Hepatocyte (in vitro differentiated cells): ENCODE data around the gene TBRG1. TPM values are rescaled to one million over a fixed set of nuclear protein-coding genes. Genes with fewer than 3 reads are reported as not detected.

Source experiments
- DNase-seq: peaks from one replicate; pipeline ENCODE4 v3.0.0-alpha.2; 2016; ENCODE audit warnings: low spot score
- H2AFZ ChIP-seq: fragments of 200-600 bp; sonication (generic); 2 replicates; pipeline ENCODE4 v1.6.0; 2016; ENCODE audit warnings: antibody characterized with exemption, mild to moderate bottlenecking
- H3K27ac ChIP-seq: fragments of 200-600 bp; sonication (generic); 2 replicates; pipeline ENCODE4 v1.5.1; 2016; ENCODE audit warnings: mild to moderate bottlenecking
- H3K27me3 ChIP-seq: fragments of 200-600 bp; sonication (generic); 2 replicates; pipeline ENCODE4 v1.6.1; 2016
- H3K36me3 ChIP-seq: fragments of 200-600 bp; sonication (generic); replicated peaks from 2 replicates; pipeline ENCODE4 v1.5.1; 2016; ENCODE audit warnings: low read depth; ENCODE audit not compliant: insufficient read depth
- H3K4me1 ChIP-seq: fragments of 200-600 bp; sonication (generic); 2 replicates; pipeline ENCODE4 v1.5.1; 2016; ENCODE audit warnings: mild to moderate bottlenecking, moderate library complexity; ENCODE audit not compliant: insufficient read depth
- H3K4me2 ChIP-seq: fragments of 200-600 bp; sonication (generic); 2 replicates; pipeline ENCODE4 v1.6.0; 2016
- H3K4me3 ChIP-seq: fragments of 200-600 bp; sonication (generic); 2 replicates; pipeline ENCODE4 v1.5.1; 2016; ENCODE audit warnings: mild to moderate bottlenecking
- H3K79me2 ChIP-seq: fragments of 200-600 bp; sonication (generic); 2 replicates; pipeline ENCODE4 v1.6.0; 2017; ENCODE audit warnings: mild to moderate bottlenecking
- H3K9me2 ChIP-seq: fragments of 200-600 bp; sonication (generic); replicated peaks from 2 replicates; pipeline ENCODE4 v1.6.0; 2017; ENCODE audit warnings: mild to moderate bottlenecking; ENCODE audit not compliant: insufficient read depth
- H3K9me3 ChIP-seq: fragments of 200-600 bp; sonication (generic); 2 replicates; pipeline ENCODE4 v1.5.1; 2016; ENCODE audit warnings: low read depth, mild to moderate bottlenecking
- H4K20me1 ChIP-seq: fragments of 200-600 bp; sonication (generic); 2 replicates; pipeline ENCODE4 v1.6.0; 2016; ENCODE audit warnings: mild to moderate bottlenecking; ENCODE audit not compliant: insufficient read depth, poor library complexity, severe bottlenecking
- CTCF ChIP-seq: fragments of 200-600 bp; sonication (generic); IDR thresholded peaks from 2 replicates; pipeline ENCODE4 v1.5.1; 2016; ENCODE audit warnings: antibody characterized with exemption, mild to moderate bottlenecking; ENCODE audit not compliant: poor library complexity
- EZH2 ChIP-seq: fragments of 200-600 bp; sonication (generic); IDR thresholded peaks from 2 replicates; pipeline ENCODE4 v1.6.1; 2016; ENCODE audit warnings: antibody characterized with exemption, mild to moderate bottlenecking, borderline replicate concordance
- EZH2phosphoT487 ChIP-seq: fragments of 200-600 bp; sonication (generic); IDR thresholded peaks from one replicate; pipeline ENCODE4 v1.6.1; 2018; ENCODE audit warnings: antibody characterized with exemption, mild to moderate bottlenecking, low read depth, moderate library complexity; ENCODE audit not compliant: unreplicated experiment, severe bottlenecking
- WGBS: methylation state at CpG from one replicate; pipeline ENCODE4 v1.1.6; 2016; ENCODE audit warnings: low lambda C conversion rate; ENCODE audit errors: missing lambda C conversion rate; 5-methylcytosine and 5-hydroxymethylcytosine counted together
- polyA plus RNA-seq: library from polyadenylated mRNA; unstranded; fragments of >200 nt; fragmentation: Nextera tagmentation; extraction: Ambion mirVana; gene quantifications from 2 replicates; pipeline ENCODE4 v1.2.1, GENCODE V29; 2016
- total RNA-seq: library from RNA; depleted of rRNA; stranded (reverse); fragments of >200 nt; gene quantifications from 2 replicates; pipeline ENCODE4 v1.2.3, GENCODE V29; 2014

Gene TBRG1
- total and polyA plus RNA-seq, 2 experiments from 2014 or later = 34.6 to 35.0 TPM

GRCh38 chr11:124592627-124593026 is 30.0 kb upstream of the TBRG1 start:
- no peaks in the 10 kb centered on the region for H3K9me3 ChIP-seq
- no peaks in the 10 kb centered on the region for H3K9me2 ChIP-seq
- WGBS = 90% methylated on average over 6 of the region's 6 CpGs
- H3K27me3 ChIP-seq = peaks cover 11% of the 10 kb centered on the region
- no peaks in the 10 kb centered on the region for H3K36me3 ChIP-seq
- H2AFZ ChIP-seq = no peak overlapping the region
- H4K20me1 ChIP-seq = no peaks in the 10 kb centered on the region
- TF ChIP-seq EZH2 (no peak), EZH2phosphoT487 (no peak), CTCF (no peak)
- no peak for DNase-seq
- no peak overlapping the region for H3K4me2 ChIP-seq
- no peaks in the 10 kb centered on the region for H3K4me1 ChIP-seq
- H3K27ac ChIP-seq = no peak overlapping the region
- no peaks in the 10 kb centered on the region for H3K79me2 ChIP-seq
- no peak overlapping the region for H3K4me3 ChIP-seq

GRCh38 chr11:124595302-124595701 is 27.4 kb upstream of the TBRG1 start:
- peaks cover 11% of the 10 kb centered on the region for H3K27me3 ChIP-seq
- H3K4me1 ChIP-seq = no peaks in the 10 kb centered on the region
- no peak overlapping the region for H3K4me3 ChIP-seq
- no peak overlapping the region for H3K4me2 ChIP-seq
- TF ChIP-seq EZH2phosphoT487 (no peak), CTCF (no peak), EZH2 (no peak)
- H4K20me1 ChIP-seq = no peaks in the 10 kb centered on the region
- H3K9me3 ChIP-seq = no peaks in the 10 kb centered on the region
- no peaks in the 10 kb centered on the region for H3K36me3 ChIP-seq
- DNase-seq = no peak
- H2AFZ ChIP-seq = no peak overlapping the region
- H3K9me2 ChIP-seq = no peaks in the 10 kb centered on the region
- H3K27ac ChIP-seq = no peak overlapping the region
- 89% methylated on average over 3 of the region's 3 CpGs for WGBS
- no peaks in the 10 kb centered on the region for H3K79me2 ChIP-seq

- Histone ChIP-seq H4K20me1 (no peaks in the 10 kb centered on the region), H3K9me3 (no peaks in the 10 kb centered on the region), H2AFZ (no peak overlapping the region), H3K9me2 (no peaks in the 10 kb centered on the region), H3K4me3 (no peak overlapping the region), H3K36me3 (no peaks in the 10 kb centered on the region), H3K27ac (no peak overlapping the region), H3K4me1 (no peaks in the 10 kb centered on the region), H3K79me2 (no peaks in the 10 kb centered on the region), H3K4me2 (no peak overlapping the region), H3K27me3 (peaks cover 14% of the 10 kb centered on the region)
- DNase-seq = no peak
- no peak for TF ChIP-seq CTCF
- no peak for TF ChIP-seq EZH2
- no peak for TF ChIP-seq EZH2phosphoT487
Measured at GRCh38 chr11:124597626-124598025, 25.0 kb upstream of the TBRG1 start.

- peaks cover 14% of the 10 kb centered on the region for H3K27me3 ChIP-seq
- TF ChIP-seq EZH2phosphoT487 = no peak
- TF ChIP-seq CTCF = no peak
- no peaks in the 10 kb centered on the region for H3K4me1 ChIP-seq
- H3K36me3 ChIP-seq = no peaks in the 10 kb centered on the region
- H2AFZ ChIP-seq = no peak overlapping the region
- no peak overlapping the region for H3K27ac ChIP-seq
- no peaks in the 10 kb centered on the region for H3K9me2 ChIP-seq
- 65% methylated on average over 5 of the region's 5 CpGs for WGBS
- DNase-seq = no peak
- no peaks in the 10 kb centered on the region for H3K79me2 ChIP-seq
- H3K4me2 ChIP-seq = no peak overlapping the region
- H3K4me3 ChIP-seq = no peak overlapping the region
- H3K9me3 ChIP-seq = no peaks in the 10 kb centered on the region
- H4K20me1 ChIP-seq = no peaks in the 10 kb centered on the region
Measured at GRCh38 chr11:124600621-124601320, 21.9 kb upstream of the TBRG1 start.
